A673 (cell line): Measurements from ENCODE around the gene SEC23B. TPM values are rescaled to one million over a fixed set of nuclear protein-coding genes. Genes with fewer than 3 reads are reported as not detected.

Source experiments
- BruUV-seq: library from RNA; stranded (reverse); fragments of 400-500 nt; replicated peaks from 2 replicates; lab custom pipeline; 2021; lab: Mats Ljungman, UMichigan
- CTCF ChIA-PET: fragments of 300-600 bp; sonication (Branson Sonifier 250); formaldehyde crosslinking; loops from one replicate; lab custom pipeline; 2022; ENCODE audit warnings: antibody characterized with exemption; lab: Charles Lee
- POLR2A ChIA-PET: fragments of 300-600 bp; sonication (Branson Sonifier 250); formaldehyde crosslinking; loops from one replicate; lab custom pipeline; 2022; ENCODE audit warnings: antibody characterized with exemption; ENCODE audit not compliant: low non-redundant PET; lab: Charles Lee
- DNase-seq: peaks from one replicate; pipeline ENCODE4 v3.0.0-alpha.2; 2015; ENCODE audit warnings: low spot score
- H3K27ac ChIP-seq: fragments of 200-600 bp; sonication (generic); 2 replicates; pipeline ENCODE4 v1.5.1; 2016; ENCODE audit warnings: mixed run types, low read depth, mild to moderate bottlenecking, mixed read lengths, antibody characterized with exemption, low read length; ENCODE audit not compliant: poor library complexity, severe bottlenecking
- H3K27me3 ChIP-seq: fragments of 200-600 bp; sonication (generic); replicated peaks from 2 replicates; pipeline ENCODE4 v1.6.1; 2017; ENCODE audit warnings: mixed run types, low read depth, mild to moderate bottlenecking, mixed read lengths, antibody characterized with exemption, low read length; ENCODE audit not compliant: insufficient read depth, poor library complexity
- H3K36me3 ChIP-seq: fragments of 200-600 bp; sonication (generic); 2 replicates; pipeline ENCODE4 v1.6.1; 2016; ENCODE audit warnings: mixed run types, mild to moderate bottlenecking, mixed read lengths, antibody characterized with exemption, low read length; ENCODE audit not compliant: insufficient read depth, poor library complexity, severe bottlenecking
- H3K4me1 ChIP-seq: fragments of 200-600 bp; sonication (generic); 2 replicates; pipeline ENCODE4 v1.6.1; 2017; ENCODE audit warnings: mixed run types, mild to moderate bottlenecking, mixed read lengths, antibody characterized with exemption, low read length; ENCODE audit not compliant: insufficient read depth, poor library complexity, severe bottlenecking
- H3K4me3 ChIP-seq: fragments of 200-600 bp; sonication (generic); 2 replicates; pipeline ENCODE4 v1.5.1; 2016; ENCODE audit warnings: low read depth, mixed run types, mild to moderate bottlenecking, mixed read lengths, low read length; ENCODE audit not compliant: poor library complexity, severe bottlenecking
- H3K9me3 ChIP-seq: fragments of 200-600 bp; sonication (generic); 2 replicates; pipeline ENCODE4 v1.6.1; 2016; ENCODE audit warnings: mixed run types, low read depth, mild to moderate bottlenecking, mixed read lengths, antibody characterized with exemption, low read length; ENCODE audit not compliant: poor library complexity, severe bottlenecking
- EZH2 ChIP-seq: fragments of 200-600 bp; sonication (generic); IDR thresholded peaks from 2 replicates; pipeline ENCODE4 v1.6.1; 2017; ENCODE audit warnings: borderline replicate concordance, low read depth, mild to moderate bottlenecking, mixed read lengths, antibody characterized with exemption, low read length; ENCODE audit not compliant: poor library complexity, severe bottlenecking
- intact Hi-C: fragments of 100-400 bp; cut with micrococcal nuclease; formaldehyde crosslinking; loops from one replicate; pipeline ENCODE4 v1.10.0; 2022; ENCODE audit not compliant: unreplicated experiment
- total RNA-seq: library from RNA; stranded (reverse); gene quantifications from 2 replicates; pipeline ENCODE4 v1.2.3, GENCODE V29; 2021
- TF ChIP-seq, protein P1 (sequence below): fragments of 300-800, 200-600 bp; sonication (generic); conservative IDR thresholded peaks from 2 replicates; pipeline ENCODE4 v1.5.1; 2017; ENCODE audit warnings: low read depth, mild to moderate bottlenecking, antibody characterized with exemption, low read length, moderate library complexity, mixed read lengths

Gene SEC23B
- total RNA-seq, 1 experiment from 2014 or later, result 55.9 TPM

DNA sequence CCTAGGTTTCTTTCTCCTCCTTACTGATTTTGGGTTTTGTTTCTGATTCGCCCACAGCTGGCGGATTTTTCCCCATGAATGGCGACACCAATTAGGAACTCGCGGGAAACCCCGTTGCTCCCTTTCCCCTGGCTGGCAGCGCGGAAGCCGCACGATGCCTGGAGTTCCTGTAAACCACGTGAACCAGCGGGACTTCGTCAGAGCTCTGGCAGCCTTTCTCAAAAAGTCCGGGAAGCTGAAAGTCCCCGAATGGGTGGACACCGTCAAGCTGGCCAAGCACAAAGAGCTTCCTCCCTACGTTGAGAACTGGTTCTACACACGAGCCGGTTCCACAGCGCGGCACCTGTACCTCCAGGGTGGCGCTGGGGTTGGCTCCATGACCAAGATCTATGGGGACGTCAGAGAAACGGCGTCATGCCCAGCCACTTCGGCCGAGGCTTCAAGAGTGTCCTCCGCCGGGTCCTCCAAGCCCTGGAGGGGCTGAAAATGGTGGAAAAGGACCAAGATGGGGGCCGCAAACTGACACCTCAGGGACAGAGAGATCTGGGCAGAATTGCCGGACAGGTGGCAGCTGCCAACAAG is 3.2 kb upstream of the SEC23B start:
- Histone ChIP-seq H3K9me3 (no peaks in the 10 kb centered on the region), H3K27ac (no peak overlapping the region), H3K4me1 (peaks cover 8% of the 10 kb centered on the region), H3K27me3 (no peaks in the 10 kb centered on the region), H3K4me3 (no peak overlapping the region), H3K36me3 (no peaks in the 10 kb centered on the region)
- DNase-seq, result no peak
- no peak for TF ChIP-seq EZH2
- TF ChIP-seq, protein P1, sequence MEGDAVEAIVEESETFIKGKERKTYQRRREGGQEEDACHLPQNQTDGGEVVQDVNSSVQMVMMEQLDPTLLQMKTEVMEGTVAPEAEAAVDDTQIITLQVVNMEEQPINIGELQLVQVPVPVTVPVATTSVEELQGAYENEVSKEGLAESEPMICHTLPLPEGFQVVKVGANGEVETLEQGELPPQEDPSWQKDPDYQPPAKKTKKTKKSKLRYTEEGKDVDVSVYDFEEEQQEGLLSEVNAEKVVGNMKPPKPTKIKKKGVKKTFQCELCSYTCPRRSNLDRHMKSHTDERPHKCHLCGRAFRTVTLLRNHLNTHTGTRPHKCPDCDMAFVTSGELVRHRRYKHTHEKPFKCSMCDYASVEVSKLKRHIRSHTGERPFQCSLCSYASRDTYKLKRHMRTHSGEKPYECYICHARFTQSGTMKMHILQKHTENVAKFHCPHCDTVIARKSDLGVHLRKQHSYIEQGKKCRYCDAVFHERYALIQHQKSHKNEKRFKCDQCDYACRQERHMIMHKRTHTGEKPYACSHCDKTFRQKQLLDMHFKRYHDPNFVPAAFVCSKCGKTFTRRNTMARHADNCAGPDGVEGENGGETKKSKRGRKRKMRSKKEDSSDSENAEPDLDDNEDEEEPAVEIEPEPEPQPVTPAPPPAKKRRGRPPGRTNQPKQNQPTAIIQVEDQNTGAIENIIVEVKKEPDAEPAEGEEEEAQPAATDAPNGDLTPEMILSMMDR, result no peak
- POLR2A ChIA-PET, result no interaction called here
- CTCF ChIA-PET, result no interaction called here
- no TSS peak for BruUV-seq
- intact Hi-C loops, result no loop called here

- Histone ChIP-seq H3K27me3 (no peaks in the 10 kb centered on the region), H3K36me3 (peaks cover 12% of the 10 kb centered on the region), H3K9me3 (no peaks in the 10 kb centered on the region), H3K27ac (peak overlapping the region; percentile 99), H3K4me3 (peak overlapping the region; percentile 80), H3K4me1 (peaks cover 8% of the 10 kb centered on the region)
- intact Hi-C loops, result no loop called here
- TF ChIP-seq, protein P1, result no peak
- no peak for TF ChIP-seq EZH2
- BruUV-seq, result no TSS peak
- no peak for DNase-seq
- POLR2A ChIA-PET, result interaction anchor here (0.6 kb wide), 1 partner anchor 1903 kb away, joined by 3 read pairs; no protein-coding TSS in a partner anchor
- CTCF ChIA-PET, result interaction anchor here (1.3 kb wide), 1 partner anchor 10 kb away, joined by 5 read pairs; the partner anchor contains the start of gene RBBP9
These were observed 996 bp upstream of the SEC23B start for GRCh38 chr20:18506744-18507143.

GRCh38 chr20:18511571-18511970 is 3.8 kb downstream of the SEC23B start:
- ChIA-PET POLR2A (no interaction called here), CTCF (no interaction called here)
- peaks cover 42% of the 10 kb centered on the region for H3K36me3 ChIP-seq
- TF ChIP-seq, protein P1, result no peak
- no peak for TF ChIP-seq EZH2
- no peak overlapping the region for H3K4me3 ChIP-seq
- H3K27me3 ChIP-seq, result no peaks in the 10 kb centered on the region
- intact Hi-C loops, result no loop called here
- H3K9me3 ChIP-seq, result no peaks in the 10 kb centered on the region
- H3K27ac ChIP-seq, result no peak overlapping the region
- H3K4me1 ChIP-seq, result peaks cover 6% of the 10 kb centered on the region
- no TSS peak for BruUV-seq
- DNase-seq, result no peak
